ENCODE measurements around the gene BHLHE23.

Gene BHLHE23

GRCh38 chr20:63006540-63007359 is at the start of gene BHLHE23:
BHLHE23 (minus strand) TSS chr20:63006964; CDS start chr20:63006774, 190 bp downstream.
- peak; percentile 63 for DNase-seq

GRCh38 chr20:63055575-63056235 is 48.9 kb upstream of the BHLHE23 start:
- DNase-seq: no peak

- DNase-seq: no peak
Observed at GRCh38 chr20:63054681-63055240, 48.0 kb upstream of the BHLHE23 start.

GRCh38 chr20:63054103-63054474 is 47.3 kb upstream of the BHLHE23 start:
- DNase-seq: no peak

GRCh38 chr20:63053432-63054102 is 46.8 kb upstream of the BHLHE23 start:
- no peak for DNase-seq

- no peak for DNase-seq
Observed at GRCh38 chr20:63052571-63053431, 46.0 kb upstream of the BHLHE23 start.

- no peak for DNase-seq
Observed at GRCh38 chr20:63051911-63052310, 45.1 kb upstream of the BHLHE23 start.

- DNase-seq: no peak
Observed at GRCh38 chr20:63051186-63051860, 44.6 kb upstream of the BHLHE23 start.

GRCh38 chr20:63050406-63050805 is 43.6 kb upstream of the BHLHE23 start:
- no peak for DNase-seq

GRCh38 chr20:63049561-63050221 is 42.9 kb upstream of the BHLHE23 start:
- no peak for DNase-seq

GRCh38 chr20:63049191-63049518 is 42.4 kb upstream of the BHLHE23 start:
- no peak for DNase-seq

- no peak for DNase-seq
Observed at GRCh38 chr20:63048516-63049190, 41.9 kb upstream of the BHLHE23 start.

GRCh38 chr20:63047946-63048345 is 41.2 kb upstream of the BHLHE23 start:
- no peak for DNase-seq

- DNase-seq: no peak
Observed at GRCh38 chr20:63047267-63047666, 40.5 kb upstream of the BHLHE23 start.

- DNase-seq: no peak
Observed at GRCh38 chr20:63046841-63047240, 40.1 kb upstream of the BHLHE23 start.

- no peak for DNase-seq
Observed at GRCh38 chr20:63045991-63046390, 39.2 kb upstream of the BHLHE23 start.

- DNase-seq: no peak
Observed at GRCh38 chr20:63045401-63045800, 38.6 kb upstream of the BHLHE23 start.

GRCh38 chr20:63044605-63045004 is 37.8 kb upstream of the BHLHE23 start:
- no peak for DNase-seq

GRCh38 chr20:63044204-63044600 is 37.4 kb upstream of the BHLHE23 start:
- DNase-seq: no peak

- no peak for DNase-seq
Observed at GRCh38 chr20:63043348-63044203, 36.8 kb upstream of the BHLHE23 start.
